H1 (cell line): Measurements from ENCODE around the gene ESPNL.

Source experiments
- RAD21 ChIP-seq, 2 experiments: IDR thresholded peaks in 1 of 2; conservative IDR thresholded peaks in 1 of 2; 2 replicates each; pipeline ENCODE4 v1.6.1; 2011; ENCODE audit warnings: low read depth in 2 of 2, low read length in 2 of 2, improper control_type of control experiment in 1 of 2, inconsistent platforms in 1 of 2, mild to moderate bottlenecking in 1 of 2, moderate library complexity in 1 of 2
- SIX5 ChIP-seq: IDR thresholded peaks from 2 replicates; pipeline ENCODE4 v1.6.1; 2011; ENCODE audit warnings: mild to moderate bottlenecking, low read depth, low read length
- SRF ChIP-seq: IDR thresholded peaks from 2 replicates; pipeline ENCODE4 v1.6.1; 2011; ENCODE audit warnings: mild to moderate bottlenecking, low read depth, low read length, moderate library complexity
- TF ChIP-seq, protein P1 (sequence below), 3 experiments: IDR thresholded peaks; 1 replicate in 2 of 3; 2 replicates in 1 of 3; pipeline versions ENCODE4 v1.5.1 to v1.6.1; 2011; ENCODE audit warnings: low read length in 3 of 3, mild to moderate bottlenecking in 3 of 3, inconsistent platforms in 2 of 3, low read depth in 1 of 3, moderate library complexity in 1 of 3; ENCODE audit not compliant: insufficient read depth in 1 of 3; ENCODE audit errors: control extremely low read depth in 1 of 3
- TF ChIP-seq, protein P2 (sequence below): IDR thresholded peaks from 2 replicates; pipeline ENCODE4 v1.6.1; 2011; ENCODE audit warnings: low read depth, mild to moderate bottlenecking, low read length; ENCODE audit not compliant: insufficient read depth

DNA sequence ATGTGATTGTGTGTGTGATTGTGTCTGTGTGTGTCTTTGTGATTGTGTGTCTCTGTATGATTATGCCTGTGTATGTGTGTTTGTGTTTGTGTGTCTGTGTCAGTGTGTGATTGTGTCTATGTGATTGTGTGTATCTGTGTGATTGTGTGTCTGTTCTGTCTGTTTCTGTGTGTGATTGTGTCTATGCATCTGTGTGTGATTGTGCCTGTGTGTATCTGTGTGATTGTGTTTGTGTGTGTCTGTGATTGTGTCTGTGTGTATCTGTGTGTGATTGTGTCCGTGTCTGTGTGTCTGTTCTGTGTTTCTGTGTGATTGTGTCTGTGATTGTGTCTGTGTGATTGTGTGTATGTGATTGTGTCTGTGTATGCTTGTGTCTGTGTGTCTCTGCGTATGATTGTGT lies 26.2 kb downstream of the ESPNL start:
- TF ChIP-seq, protein P1, sequence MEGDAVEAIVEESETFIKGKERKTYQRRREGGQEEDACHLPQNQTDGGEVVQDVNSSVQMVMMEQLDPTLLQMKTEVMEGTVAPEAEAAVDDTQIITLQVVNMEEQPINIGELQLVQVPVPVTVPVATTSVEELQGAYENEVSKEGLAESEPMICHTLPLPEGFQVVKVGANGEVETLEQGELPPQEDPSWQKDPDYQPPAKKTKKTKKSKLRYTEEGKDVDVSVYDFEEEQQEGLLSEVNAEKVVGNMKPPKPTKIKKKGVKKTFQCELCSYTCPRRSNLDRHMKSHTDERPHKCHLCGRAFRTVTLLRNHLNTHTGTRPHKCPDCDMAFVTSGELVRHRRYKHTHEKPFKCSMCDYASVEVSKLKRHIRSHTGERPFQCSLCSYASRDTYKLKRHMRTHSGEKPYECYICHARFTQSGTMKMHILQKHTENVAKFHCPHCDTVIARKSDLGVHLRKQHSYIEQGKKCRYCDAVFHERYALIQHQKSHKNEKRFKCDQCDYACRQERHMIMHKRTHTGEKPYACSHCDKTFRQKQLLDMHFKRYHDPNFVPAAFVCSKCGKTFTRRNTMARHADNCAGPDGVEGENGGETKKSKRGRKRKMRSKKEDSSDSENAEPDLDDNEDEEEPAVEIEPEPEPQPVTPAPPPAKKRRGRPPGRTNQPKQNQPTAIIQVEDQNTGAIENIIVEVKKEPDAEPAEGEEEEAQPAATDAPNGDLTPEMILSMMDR (IDR thresholded peaks at IDR 0.05; ENCODE audit: control extremely low read depth in 1 of 3, insufficient read depth in 1 of 3, low read depth in 1 of 3, low read length in 3 of 3), result no peak
- TF ChIP-seq, protein P2, sequence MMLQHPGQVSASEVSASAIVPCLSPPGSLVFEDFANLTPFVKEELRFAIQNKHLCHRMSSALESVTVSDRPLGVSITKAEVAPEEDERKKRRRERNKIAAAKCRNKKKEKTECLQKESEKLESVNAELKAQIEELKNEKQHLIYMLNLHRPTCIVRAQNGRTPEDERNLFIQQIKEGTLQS, result no peak
- TF ChIP-seq SIX5 (no peak), SRF (no peak), RAD21 (IDR thresholded peaks at IDR 0.05 in 1 of 2, conservative IDR thresholded peaks at IDR 0.05 in 1 of 2; ENCODE audit: low read depth in 2 of 2, low read length in 2 of 2) (no peak)
